ENCODE data around the gene ELOVL2.

DNA sequence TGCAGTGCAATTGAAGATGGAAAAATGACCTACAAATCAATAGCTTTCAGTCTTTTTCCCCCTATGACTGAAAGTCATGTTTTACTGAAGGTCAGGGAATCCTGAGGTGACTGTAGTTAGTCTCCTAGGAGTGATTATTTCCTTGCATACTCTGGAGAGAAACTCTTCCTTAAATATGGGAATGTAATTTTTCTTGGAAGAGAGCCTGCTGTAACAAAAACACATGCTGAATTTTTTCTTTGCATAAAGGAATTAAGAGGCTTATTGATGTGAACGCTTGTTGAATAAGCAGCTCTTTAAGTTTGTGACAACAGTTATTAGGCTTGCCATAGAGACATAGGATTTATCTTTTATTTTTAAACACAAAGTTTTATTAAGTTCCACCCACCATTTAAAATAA, 64.5 kb downstream of the ELOVL2 start:
- no peak for TF ChIP-seq POLR2AphosphoS5 (IDR thresholded peaks at IDR 0.05; ENCODE audit: borderline replicate concordance, low read depth, low read length)
- no peak for TF ChIP-seq EZH2 (IDR thresholded peaks at IDR 0.05)

Measured in SK-N-MC (cell line).